Spleen (tissue), 11 donors: ENCODE measurements around the gene DPYD. TPM values are rescaled to one million over a fixed set of nuclear protein-coding genes. Genes with fewer than 3 reads are reported as not detected.

Experiments
- DNase-seq: peaks from one replicate; pipeline ENCODE4 v3.0.0-alpha.2; 2020
- H3K27ac ChIP-seq, 8 donors: fragments of 200-600 bp; sonication (generic) in 7 of 8; 1 replicate in 4 of 8; 2 replicates in 4 of 8; pipeline versions ENCODE4 v1.5.0 to v1.8.0; 2016 to 2021; ENCODE audit warnings: inconsistent platforms in 4 of 8, mild to moderate bottlenecking in 4 of 8, moderate library complexity in 1 of 8
- H3K27me3 ChIP-seq, 7 donors: fragments of 200-600 bp; sonication (generic) in 6 of 7; replicated peaks in 1 of 7; 1 replicate in 4 of 7; 2 replicates in 3 of 7; pipeline versions ENCODE4 v1.5.0 to v1.8.0; 2016 to 2021; ENCODE audit warnings: inconsistent platforms in 3 of 7, mild to moderate bottlenecking in 1 of 7
- H3K36me3 ChIP-seq, 6 donors: fragments of 200-600 bp; sonication (generic) in 5 of 6; 1 replicate in 4 of 6; 2 replicates in 2 of 6; pipeline versions ENCODE4 v1.5.0 to v1.8.0; 2016 to 2021; ENCODE audit warnings: inconsistent platforms in 2 of 6
- H3K4me1 ChIP-seq, 6 donors: fragments of 200-600 bp; sonication (generic) in 5 of 6; 1 replicate in 3 of 6; 2 replicates in 3 of 6; pipeline versions ENCODE4 v1.5.0 to v1.8.0; 2016 to 2021; ENCODE audit warnings: inconsistent platforms in 3 of 6
- H3K4me3 ChIP-seq, 8 donors: fragments of 200-600 bp; sonication (generic) in 7 of 8; 1 replicate in 4 of 8; 2 replicates in 4 of 8; pipeline versions ENCODE4 v1.5.0 to v1.8.0; 2016 to 2021; ENCODE audit warnings: inconsistent platforms in 4 of 8, mild to moderate bottlenecking in 4 of 8, moderate library complexity in 2 of 8
- H3K9me3 ChIP-seq, 8 donors: fragments of 200-600 bp; sonication (generic) in 7 of 8; 1 replicate in 4 of 8; 2 replicates in 4 of 8; pipeline versions ENCODE4 v1.5.0 to v1.8.0; 2016 to 2021; ENCODE audit warnings: inconsistent platforms in 4 of 8
- POLR2A ChIP-seq, 3 donors: fragments of 450-650 bp; IDR thresholded peaks; one replicate each; pipeline ENCODE4 v1.5.1; 2017; ENCODE audit warnings: antibody characterized with exemption in 3 of 3, mild to moderate bottlenecking in 1 of 3
- POLR2AphosphoS5 ChIP-seq, 3 donors: sonication (generic); formaldehyde crosslinking; IDR thresholded peaks; one replicate each; pipeline ENCODE4 v1.5.1; 2017; ENCODE audit warnings: antibody characterized with exemption in 3 of 3
- WGBS, 5 donors: extraction: QIAGEN DNeasy Blood & Tissue Kit in 3 of 5; methylation state at CpG; one replicate each; pipeline versions ENCODE4 v1.1.5 to v1.1.7; 2013 to 2018; 5-methylcytosine and 5-hydroxymethylcytosine counted together
- intact Hi-C: fragments of 100-400 bp; cut with DNase I; formaldehyde crosslinking; loops from one replicate; pipeline ENCODE4 v1.15.0; 2023; ENCODE audit warnings: low total_unique reads
- polyA plus RNA-seq, 3 donors: library from polyadenylated mRNA; stranded (reverse); fragments of 200-250 nt; gene quantifications; one replicate each; pipeline ENCODE4 v1.2.1, GENCODE V29; 2013
- total RNA-seq, 7 donors: library from RNA; depleted of rRNA in 3 of 7; stranded (reverse); fragments of >200 nt in 3 of 7; fragmentation: NEBNext Ultra II Directional in 4 of 7; extraction: Animal tissue kit (Norgen Biotek cat#: 25700) in 4 of 7; gene quantifications; one replicate each; pipeline versions ENCODE4 v1.1.0 to v1.2.1, GENCODE V29; 2016 to 2021
- TF ChIP-seq, protein P1 (sequence below), 11 experiments: fragments of 200-600 bp in 7 of 11; fragments of 450-650 bp in 4 of 11; sonication (generic) in 4 of 11; IDR thresholded peaks in 8 of 11; conservative IDR thresholded peaks in 3 of 11; 1 replicate in 7 of 11; 2 replicates in 4 of 11; pipeline versions ENCODE4 v1.4.0 to v1.8.0; 2016 to 2021; ENCODE audit warnings: antibody characterized with exemption in 11 of 11, inconsistent platforms in 4 of 11, mild to moderate bottlenecking in 1 of 11
- donor health status: healthy with polysubstance abuse.
- donor health status: DM: no; HTN: no; CAD: no; lungs with moderate emphysema.
- donor health status: DM: no; HTN: no; CAD: no.
- donor health status: Bipolar disorder and iron deficiency.
- donor health status: healthy.
- donor health status: DM: no; HTN: no; CAD: no.
- donor health status: DM: yes; HTN: yes; CAD: no.

Gene DPYD
- total and polyA plus RNA-seq, 10 donors, result 7.3 to 114 (median 92.3) TPM

DNA sequence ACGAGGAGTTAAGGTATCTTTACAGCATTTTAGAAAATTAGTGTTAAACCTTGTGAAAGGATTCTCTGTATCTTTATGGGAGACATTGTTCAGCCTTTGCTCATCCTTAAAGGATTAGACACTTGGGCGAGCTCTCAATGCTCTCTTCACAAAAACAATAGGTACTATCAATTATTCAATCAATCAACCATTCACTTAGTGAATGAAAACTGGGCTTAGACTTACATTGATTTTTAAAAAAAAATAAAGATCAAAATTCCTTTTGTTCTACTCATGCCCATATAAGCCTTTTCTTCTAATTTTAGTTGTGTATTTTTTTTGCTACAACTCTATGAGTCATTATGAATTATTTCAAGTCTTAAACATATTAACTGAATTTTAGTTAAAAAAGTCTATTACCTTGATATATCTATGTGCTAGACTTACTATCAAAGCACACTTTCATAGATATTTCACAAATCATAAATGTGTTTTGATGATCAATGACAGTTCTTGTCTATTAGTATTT, 181.2 kb downstream of the DPYD start:
- H3K9me3 ChIP-seq, result no peaks in the 10 kb centered on the region
- intact Hi-C loops, result no loop called here
- H3K4me3 ChIP-seq, result no peak overlapping the region
- 93 to 97% (median 96%) methylated on average over 2 of the region's 2 CpGs for WGBS, 5 donors
- H3K36me3 ChIP-seq, result peaks cover 0 to 25% (median 0%) of the 10 kb centered on the region in 6 donors
- no peak for DNase-seq
- H3K27ac ChIP-seq, result no peak overlapping the region
- TF ChIP-seq POLR2A (IDR thresholded peaks at IDR 0.05) (no peak), POLR2AphosphoS5 (IDR thresholded peaks at IDR 0.05) (no peak)
- H3K4me1 ChIP-seq, result peaks cover 0 to 14% (median 0%) of the 10 kb centered on the region in 6 donors
- no peaks in the 10 kb centered on the region for H3K27me3 ChIP-seq

DNA sequence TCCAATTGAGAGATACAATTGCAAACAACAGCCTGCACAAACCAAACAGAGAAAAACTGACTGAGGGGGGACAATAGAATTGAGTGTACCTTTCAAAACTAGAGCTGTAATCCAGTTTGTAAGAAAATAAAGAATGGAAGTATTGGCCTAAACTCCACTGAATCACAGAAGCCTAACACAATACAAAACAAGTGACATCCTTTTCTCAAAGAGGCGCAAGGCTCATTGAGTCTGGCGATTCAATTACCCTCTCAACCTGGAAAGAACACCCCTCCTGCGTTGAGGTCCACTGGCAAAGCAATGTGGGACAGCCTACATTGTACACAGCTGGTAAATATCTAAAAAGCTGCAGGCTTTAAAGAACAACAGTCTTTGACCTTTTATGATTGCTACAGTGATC, 182.6 kb downstream of the DPYD start:
- intact Hi-C loops, result no loop called here
- peaks cover 0 to 25% (median 0%) of the 10 kb centered on the region in 6 donors for H3K36me3 ChIP-seq
- H3K9me3 ChIP-seq, result no peaks in the 10 kb centered on the region
- H3K27ac ChIP-seq, result no peak overlapping the region
- WGBS, 5 donors, result 86 to 95% (median 88%) methylated on average over 3 of the region's 3 CpGs
- H3K27me3 ChIP-seq, result no peaks in the 10 kb centered on the region
- H3K4me3 ChIP-seq, result no peak overlapping the region
- TF ChIP-seq, protein P1, sequence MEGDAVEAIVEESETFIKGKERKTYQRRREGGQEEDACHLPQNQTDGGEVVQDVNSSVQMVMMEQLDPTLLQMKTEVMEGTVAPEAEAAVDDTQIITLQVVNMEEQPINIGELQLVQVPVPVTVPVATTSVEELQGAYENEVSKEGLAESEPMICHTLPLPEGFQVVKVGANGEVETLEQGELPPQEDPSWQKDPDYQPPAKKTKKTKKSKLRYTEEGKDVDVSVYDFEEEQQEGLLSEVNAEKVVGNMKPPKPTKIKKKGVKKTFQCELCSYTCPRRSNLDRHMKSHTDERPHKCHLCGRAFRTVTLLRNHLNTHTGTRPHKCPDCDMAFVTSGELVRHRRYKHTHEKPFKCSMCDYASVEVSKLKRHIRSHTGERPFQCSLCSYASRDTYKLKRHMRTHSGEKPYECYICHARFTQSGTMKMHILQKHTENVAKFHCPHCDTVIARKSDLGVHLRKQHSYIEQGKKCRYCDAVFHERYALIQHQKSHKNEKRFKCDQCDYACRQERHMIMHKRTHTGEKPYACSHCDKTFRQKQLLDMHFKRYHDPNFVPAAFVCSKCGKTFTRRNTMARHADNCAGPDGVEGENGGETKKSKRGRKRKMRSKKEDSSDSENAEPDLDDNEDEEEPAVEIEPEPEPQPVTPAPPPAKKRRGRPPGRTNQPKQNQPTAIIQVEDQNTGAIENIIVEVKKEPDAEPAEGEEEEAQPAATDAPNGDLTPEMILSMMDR (IDR thresholded peaks at IDR 0.05 in 8 of 11, conservative IDR thresholded peaks at IDR 0.05 in 3 of 11), result no peak
- TF ChIP-seq POLR2A (IDR thresholded peaks at IDR 0.05) (no peak), POLR2AphosphoS5 (IDR thresholded peaks at IDR 0.05) (no peak)
- peaks cover 0 to 14% (median 0%) of the 10 kb centered on the region in 6 donors for H3K4me1 ChIP-seq
- DNase-seq, result no peak

- intact Hi-C loops, result no loop called here
- Histone ChIP-seq H3K4me1 (no peaks in the 10 kb centered on the region), H3K36me3 (no peaks in the 10 kb centered on the region), H3K9me3 (no peaks in the 10 kb centered on the region), H3K27ac (no peak overlapping the region), H3K27me3 (no peaks in the 10 kb centered on the region), H3K4me3 (no peak overlapping the region)
- DNase-seq, result no peak
- TF ChIP-seq POLR2AphosphoS5 (IDR thresholded peaks at IDR 0.05) (no peak), POLR2A (IDR thresholded peaks at IDR 0.05) (no peak)
- TF ChIP-seq, protein P1 (IDR thresholded peaks at IDR 0.05 in 8 of 11, conservative IDR thresholded peaks at IDR 0.05 in 3 of 11), result no peak
- WGBS, 5 donors, result 92 to 99% (median 95%) methylated on average over 6 of the region's 6 CpGs
These were observed 190.6 kb downstream of the DPYD start for GRCh38 chr1:97730271-97730670.

DNA sequence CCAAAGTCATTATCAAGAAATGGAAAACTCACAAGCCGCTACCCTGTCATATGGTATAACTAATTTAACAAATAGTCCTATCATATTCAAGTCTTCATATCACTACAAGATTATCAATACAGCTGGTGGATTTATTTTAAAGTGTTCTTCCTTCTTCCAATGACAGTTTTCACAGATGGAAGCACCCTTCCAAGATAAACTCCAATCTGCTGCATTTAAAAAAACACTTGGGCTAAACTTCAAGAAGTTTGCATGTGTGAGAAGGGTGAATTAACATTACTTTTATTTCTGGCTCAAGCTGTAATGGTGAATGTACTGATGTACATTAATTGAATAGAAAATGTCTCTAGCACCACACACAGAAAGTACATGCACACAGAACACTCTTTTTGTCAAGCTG, 192.4 kb downstream of the DPYD start:
- no peak overlapping the region for H3K4me3 ChIP-seq
- no peak for DNase-seq
- H3K27me3 ChIP-seq, result no peaks in the 10 kb centered on the region
- H3K9me3 ChIP-seq, result peaks cover 0 to 5% (median 0%) of the 10 kb centered on the region in 8 donors
- no peak for TF ChIP-seq POLR2A (IDR thresholded peaks at IDR 0.05)
- TF ChIP-seq, protein P1 (IDR thresholded peaks at IDR 0.05 in 8 of 11, conservative IDR thresholded peaks at IDR 0.05 in 3 of 11), result no peak
- no peak for TF ChIP-seq POLR2AphosphoS5 (IDR thresholded peaks at IDR 0.05)
- H3K27ac ChIP-seq, result no peak overlapping the region
- no peaks in the 10 kb centered on the region for H3K4me1 ChIP-seq
- intact Hi-C loops, result no loop called here
- no peaks in the 10 kb centered on the region for H3K36me3 ChIP-seq
- WGBS, 5 donors, result 90 to 98% (median 96%) methylated on average over 1 of the region's 1 CpG

GRCh38 chr1:97727029-97727428, 193.8 kb downstream of the DPYD start:
- Histone ChIP-seq H3K4me1 (no peaks in the 10 kb centered on the region), H3K9me3 (peaks cover 0 to 5% (median 0%) of the 10 kb centered on the region in 8 donors), H3K36me3 (no peaks in the 10 kb centered on the region), H3K27ac (no peak overlapping the region), H3K4me3 (no peak overlapping the region), H3K27me3 (no peaks in the 10 kb centered on the region)
- DNase-seq, result no peak
- TF ChIP-seq, protein P1 (IDR thresholded peaks at IDR 0.05 in 8 of 11, conservative IDR thresholded peaks at IDR 0.05 in 3 of 11), result no peak
- TF ChIP-seq POLR2AphosphoS5 (IDR thresholded peaks at IDR 0.05) (no peak), POLR2A (IDR thresholded peaks at IDR 0.05) (no peak)
- intact Hi-C loops, result no loop called here
